Measurements from ENCODE around the gene SH3BP1.

The SH3BP1 gene

GRCh38 chr22:37616201-37617083 lies 23.0 kb upstream of the SH3BP1 start:
- DNase-seq: peak; percentile 59

- DNase-seq: no peak
Observed at GRCh38 chr22:37617431-37617830, 22.0 kb upstream of the SH3BP1 start.

GRCh38 chr22:37618072-37618656 lies 21.3 kb upstream of the SH3BP1 start:
- no peak for DNase-seq

- no peak for DNase-seq
Observed at GRCh38 chr22:37618674-37619073, 20.8 kb upstream of the SH3BP1 start.

- DNase-seq: no peak
Observed at GRCh38 chr22:37619991-37620390, 19.5 kb upstream of the SH3BP1 start.

GRCh38 chr22:37621352-37621860 lies 18.1 kb upstream of the SH3BP1 start:
- no peak for DNase-seq

GRCh38 chr22:37623075-37624016 lies 16.1 kb upstream of the SH3BP1 start:
- DNase-seq: peak; percentile 49

- no peak for DNase-seq
Observed at GRCh38 chr22:37624017-37624365, 15.5 kb upstream of the SH3BP1 start.

GRCh38 chr22:37624876-37625275 lies 14.6 kb upstream of the SH3BP1 start:
- no peak for DNase-seq

- DNase-seq: no peak
Observed at GRCh38 chr22:37625737-37626136, 13.7 kb upstream of the SH3BP1 start.

GRCh38 chr22:37626144-37626543 lies 13.3 kb upstream of the SH3BP1 start:
- peak; percentile 74 for DNase-seq

- no peak for DNase-seq
Observed at GRCh38 chr22:37626556-37627075, 12.9 kb upstream of the SH3BP1 start.

- peak; percentile 21 for DNase-seq
Observed at GRCh38 chr22:37627121-37627520, 12.3 kb upstream of the SH3BP1 start.

GRCh38 chr22:37627545-37627944 lies 11.9 kb upstream of the SH3BP1 start:
- peak; percentile 49 for DNase-seq

- no peak for DNase-seq
Observed at GRCh38 chr22:37628830-37629229, 10.6 kb upstream of the SH3BP1 start.

GRCh38 chr22:37629928-37630327 lies 9.5 kb upstream of the SH3BP1 start:
- no peak for DNase-seq

GRCh38 chr22:37630839-37631435 lies 8.5 kb upstream of the SH3BP1 start:
- DNase-seq: no peak

- DNase-seq: peak; percentile 22
Observed at GRCh38 chr22:37631448-37632173, 7.9 kb upstream of the SH3BP1 start.

- DNase-seq: peak; percentile 11
Observed at GRCh38 chr22:37632174-37633088, 7.0 kb upstream of the SH3BP1 start.

GRCh38 chr22:37633089-37633624 lies 6.3 kb upstream of the SH3BP1 start:
- DNase-seq: peak; percentile 16
